HL-60 (cell line): ENCODE measurements around the gene EFCAB13.

Experiments used
- DNase-seq, 2 experiments: peaks; one replicate each; pipeline ENCODE4 v3.0.0-alpha.2; 2010 to 2020; ENCODE audit warnings: low read depth in 1 of 2, low spot score in 1 of 2
- H3K27ac ChIP-seq: fragments of 250-450 bp; sonication (Bioruptor Pico); replicated peaks from 2 replicates; pipeline ENCODE4 v1.5.1; 2020; ENCODE audit warnings: mild to moderate bottlenecking, moderate library complexity
- H3K27me3 ChIP-seq: fragments of 250-450 bp; sonication (Bioruptor Pico); 2 replicates; pipeline ENCODE4 v1.5.1; 2021; ENCODE audit warnings: mild to moderate bottlenecking, moderate library complexity; ENCODE audit not compliant: insufficient read depth, poor library complexity, severe bottlenecking
- H3K4me3 ChIP-seq: replicated peaks from 2 replicates; pipeline ENCODE4 v1.5.1; 2011; ENCODE audit warnings: mild to moderate bottlenecking, control low read depth, low read length; ENCODE audit not compliant: insufficient read depth
- CTCF ChIP-seq: IDR thresholded peaks from one replicate; pipeline ENCODE4 v1.5.1; 2011; ENCODE audit warnings: low read length, control low read depth, inconsistent platforms; ENCODE audit not compliant: insufficient read depth
- GABPA ChIP-seq: IDR thresholded peaks from 2 replicates; pipeline ENCODE4 v1.6.1; 2012; ENCODE audit warnings: low read depth
- POLR2AphosphoS5 ChIP-seq: IDR thresholded peaks from 2 replicates; pipeline ENCODE4 v1.6.1; 2012; ENCODE audit warnings: low read depth
- REST ChIP-seq: IDR thresholded peaks from 2 replicates; pipeline ENCODE4 v1.6.1; 2012; ENCODE audit warnings: low read depth; ENCODE audit not compliant: insufficient replicate concordance
- SPI1 ChIP-seq: IDR thresholded peaks from 2 replicates; pipeline ENCODE4 v1.6.1; 2012; ENCODE audit warnings: low read depth, mild to moderate bottlenecking, borderline replicate concordance

EFCAB13 gene

GRCh38 chr17:47297661-47298400 lies 25.9 kb upstream of the EFCAB13 start:
- H3K27ac ChIP-seq, result no peak overlapping the region
- no peaks in the 10 kb centered on the region for H3K27me3 ChIP-seq
- no peak for TF ChIP-seq SPI1
- no peak for TF ChIP-seq POLR2AphosphoS5
- TF ChIP-seq CTCF, result no peak
- TF ChIP-seq GABPA, result no peak
- no peak for TF ChIP-seq REST
- no peak overlapping the region for H3K4me3 ChIP-seq
- DNase-seq, result no peak

- H3K27me3 ChIP-seq, result no peaks in the 10 kb centered on the region
- no peak for DNase-seq
- no peak overlapping the region for H3K27ac ChIP-seq
- H3K4me3 ChIP-seq, result no peak overlapping the region
- TF ChIP-seq REST (no peak), POLR2AphosphoS5 (no peak), CTCF (no peak), SPI1 (no peak), GABPA (no peak)
These were observed 25.0 kb upstream of the EFCAB13 start for GRCh38 chr17:47298712-47299111.

GRCh38 chr17:47299239-47299910 lies 24.4 kb upstream of the EFCAB13 start:
- no peak for DNase-seq
- Histone ChIP-seq H3K4me3 (no peak overlapping the region), H3K27me3 (no peaks in the 10 kb centered on the region), H3K27ac (no peak overlapping the region)
- no peak for TF ChIP-seq CTCF
- no peak for TF ChIP-seq REST
- no peak for TF ChIP-seq POLR2AphosphoS5
- no peak for TF ChIP-seq GABPA
- TF ChIP-seq SPI1, result no peak
